GM21529 (cell line): ENCODE measurements around the gene TLE5.
"Not testable (repeated sequence)": the region's sequence is repeated elsewhere in the genome, so short reads cannot be mapped to it uniquely, and the experiment has no call there.

ENCODE experiments used
- ATAC-seq: cut with Tn5 transposase; IDR thresholded peaks from one replicate; pipeline ENCODE4 v1.9.1; 2021; ENCODE audit not compliant: unreplicated experiment

Gene TLE5

DNA sequence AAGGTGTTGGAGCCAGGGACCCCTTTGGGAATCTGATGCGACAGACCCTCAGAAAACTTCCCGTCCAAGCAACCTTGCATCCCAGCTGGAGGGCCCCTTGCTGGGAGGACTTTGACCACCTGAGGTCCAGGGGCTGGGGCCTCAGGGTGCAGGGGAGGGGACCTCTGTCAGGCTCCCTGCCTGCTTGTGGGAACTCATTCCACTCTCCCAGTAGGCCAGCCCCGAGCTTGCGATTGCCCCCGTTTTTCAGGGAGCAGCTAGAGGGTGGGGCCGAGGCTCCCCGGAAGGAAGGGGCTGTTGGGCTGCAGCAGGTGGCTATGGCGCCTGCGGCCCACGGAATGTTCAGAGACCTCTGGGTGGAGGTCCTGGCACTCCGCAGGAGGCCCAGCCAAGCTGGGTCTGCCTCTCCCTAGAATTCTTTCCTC is 34.6 kb upstream of the TLE5 start:
- no peak for ATAC-seq

GRCh38 chr19:3096267-3096901 is 34.1 kb upstream of the TLE5 start:
- ATAC-seq, result no peak

DNA sequence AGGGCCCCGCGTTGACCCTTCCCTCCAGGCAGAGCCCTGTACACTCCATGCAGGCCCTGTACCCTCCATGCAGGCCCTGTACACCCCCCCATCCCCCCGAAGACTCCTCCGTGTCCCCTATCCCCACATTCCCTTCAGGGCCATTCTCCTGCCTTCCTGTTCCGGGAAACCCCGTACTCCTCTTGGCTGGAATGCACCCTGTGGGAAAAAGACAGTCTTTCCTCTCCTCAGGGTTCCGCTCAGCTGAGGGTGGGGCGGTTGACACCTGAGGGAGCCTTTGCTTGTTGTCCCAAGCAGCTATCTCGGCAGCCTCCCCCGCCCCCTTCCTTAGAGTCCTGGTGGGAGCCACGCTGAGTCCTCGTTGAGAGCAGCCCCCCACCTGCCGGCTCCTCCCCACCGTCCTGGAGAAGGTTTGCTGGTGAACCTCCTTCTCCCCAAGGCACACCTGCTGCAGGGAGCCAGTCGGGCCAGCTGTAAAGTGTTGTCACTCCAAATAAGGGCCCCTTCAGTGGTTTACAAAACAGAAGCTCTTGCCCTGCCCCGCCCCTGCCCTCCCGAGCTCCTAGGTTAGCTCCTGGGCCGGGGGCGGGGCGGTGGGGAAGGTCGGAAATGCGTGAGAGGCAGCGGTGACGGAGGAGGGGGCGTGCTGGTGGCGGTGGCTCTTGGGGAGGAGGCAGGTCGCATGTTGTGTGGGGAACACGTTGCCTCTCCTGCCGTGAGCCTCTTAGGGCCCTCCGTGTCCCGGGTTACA is 33.3 kb upstream of the TLE5 start:
- ATAC-seq, result no peak

DNA sequence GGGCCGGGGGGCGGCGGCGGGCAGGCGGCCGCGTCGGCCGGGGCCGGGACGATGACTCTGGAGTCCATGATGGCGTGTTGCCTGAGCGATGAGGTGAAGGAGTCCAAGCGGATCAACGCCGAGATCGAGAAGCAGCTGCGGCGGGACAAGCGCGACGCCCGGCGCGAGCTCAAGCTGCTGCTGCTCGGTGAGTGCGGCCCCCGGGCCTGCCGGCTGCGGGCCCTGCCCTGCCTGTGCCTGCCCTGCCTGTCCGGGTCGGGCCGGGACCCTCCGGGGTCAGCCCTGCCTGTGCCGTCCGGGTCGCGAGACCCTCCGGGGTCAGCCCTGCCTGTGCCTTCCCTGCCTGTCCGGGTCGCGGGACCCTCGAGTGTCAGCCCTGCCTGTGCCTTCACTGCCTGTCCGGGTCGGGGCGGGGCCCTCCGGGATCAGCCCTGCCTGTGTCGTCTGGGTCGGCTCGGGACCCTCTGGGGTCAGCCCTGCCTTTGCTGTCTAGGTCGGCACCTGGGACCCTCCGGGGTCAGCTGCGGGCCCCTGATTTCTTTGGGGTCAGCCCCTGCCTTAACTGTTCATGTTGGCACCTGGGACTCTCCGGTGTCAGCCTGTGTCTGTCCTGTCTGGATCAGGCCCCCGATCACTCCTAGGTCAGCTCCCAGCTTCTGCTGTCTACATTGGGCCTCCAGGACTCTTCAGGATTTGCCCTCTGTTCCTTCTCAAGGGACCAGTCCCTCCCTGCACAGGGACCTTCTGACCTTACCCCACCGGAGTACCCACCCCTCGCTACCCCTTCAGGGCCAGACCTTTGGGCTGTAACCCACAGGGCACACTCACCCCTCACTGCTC is 32.5 kb upstream of the TLE5 start:
- no peak for ATAC-seq

DNA sequence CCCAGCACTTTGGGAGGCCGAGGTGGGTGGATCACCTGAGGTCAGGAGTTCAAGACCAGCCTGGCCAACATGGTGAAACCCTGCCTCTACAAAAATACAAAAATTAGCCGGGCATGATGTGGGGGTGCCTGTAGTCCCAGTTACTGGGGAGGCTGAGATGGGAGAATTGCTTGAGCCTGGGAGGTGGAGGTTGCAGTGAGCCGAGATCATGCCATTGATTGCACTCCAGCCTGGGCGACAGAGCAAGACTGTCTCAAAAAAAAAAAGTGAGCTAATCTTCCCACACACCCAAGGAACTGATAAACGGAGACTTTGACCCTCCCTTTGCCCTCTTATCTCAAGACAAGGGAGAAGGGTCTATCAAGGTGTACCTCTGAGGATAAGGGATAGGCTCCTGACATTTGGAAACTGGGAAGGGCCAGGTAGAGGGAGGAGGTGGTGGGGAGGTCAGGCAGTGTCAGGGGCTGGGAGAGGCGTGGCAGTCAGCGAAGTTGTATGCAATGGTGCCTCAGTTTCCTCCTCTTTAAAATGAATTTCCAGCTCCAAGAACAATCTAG is 27.1 kb upstream of the TLE5 start:
- not testable (repeated sequence) for ATAC-seq

GRCh38 chr19:3087769-3088168 is 25.5 kb upstream of the TLE5 start:
- ATAC-seq, result no peak

GRCh38 chr19:3084943-3085342 is 22.6 kb upstream of the TLE5 start:
- ATAC-seq, result no peak

DNA sequence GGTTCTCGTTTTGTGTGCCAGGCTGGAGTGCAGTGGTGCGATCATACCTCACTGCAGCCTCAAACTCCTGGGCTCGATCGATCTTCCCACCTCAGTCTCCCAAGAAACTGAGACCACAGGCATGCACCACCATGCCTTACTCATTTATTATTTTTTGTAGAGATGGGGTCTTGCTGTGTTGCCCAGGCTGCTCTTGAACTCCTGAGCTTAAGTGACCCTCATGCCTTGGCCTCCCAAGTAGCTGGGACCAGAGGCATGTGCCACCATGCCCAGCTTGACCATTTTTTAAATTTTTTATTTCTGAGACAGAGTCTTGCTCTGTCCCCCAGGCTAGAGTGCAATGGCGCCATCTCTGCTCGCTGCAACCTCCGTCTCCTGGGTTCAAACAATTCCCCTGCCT is 21.7 kb upstream of the TLE5 start:
- ATAC-seq, result no peak

- no peak for ATAC-seq
Measured at GRCh38 chr19:3082331-3082730, 20.0 kb upstream of the TLE5 start.

DNA sequence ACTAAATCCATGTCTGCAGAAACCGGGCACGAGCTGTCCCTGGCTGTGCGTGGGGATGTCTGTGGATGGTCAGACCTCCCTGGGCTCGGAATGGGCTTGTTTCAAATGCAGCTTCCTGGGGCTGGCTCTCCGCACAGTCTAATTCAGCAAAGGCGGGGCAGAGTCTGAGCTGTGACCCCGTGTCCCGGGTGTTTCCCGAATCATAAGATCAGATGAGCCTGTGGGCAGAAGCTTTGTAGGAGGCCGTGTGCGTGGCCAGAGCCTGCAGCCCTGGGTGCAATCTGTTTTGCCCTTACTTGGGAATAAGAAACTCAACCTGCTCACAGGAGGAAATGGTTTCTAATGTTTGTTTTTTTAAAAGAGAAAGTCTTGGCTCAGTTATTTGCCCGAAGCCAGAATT is 18.0 kb upstream of the TLE5 start:
- ATAC-seq, result no peak

DNA sequence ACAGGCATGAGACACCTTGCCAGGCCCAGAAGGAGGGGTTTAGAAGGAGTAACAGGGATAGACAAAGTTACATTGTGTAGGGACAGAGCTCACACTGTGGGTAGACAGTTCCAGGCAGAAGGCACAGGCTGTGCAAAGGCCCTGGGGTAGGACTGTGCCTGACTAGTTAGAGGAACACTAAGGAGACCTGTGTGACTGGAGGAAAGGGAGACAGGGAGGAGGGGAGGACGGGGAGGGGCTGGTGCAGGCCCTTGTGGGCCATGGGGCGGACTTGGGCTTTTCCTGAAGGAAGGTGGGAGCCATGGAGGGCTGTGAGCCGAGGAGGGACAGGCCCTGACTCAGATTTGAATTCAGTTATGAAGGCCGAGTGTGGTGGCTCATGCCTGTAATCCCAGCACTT is 17.3 kb upstream of the TLE5 start:
- no peak for ATAC-seq

DNA sequence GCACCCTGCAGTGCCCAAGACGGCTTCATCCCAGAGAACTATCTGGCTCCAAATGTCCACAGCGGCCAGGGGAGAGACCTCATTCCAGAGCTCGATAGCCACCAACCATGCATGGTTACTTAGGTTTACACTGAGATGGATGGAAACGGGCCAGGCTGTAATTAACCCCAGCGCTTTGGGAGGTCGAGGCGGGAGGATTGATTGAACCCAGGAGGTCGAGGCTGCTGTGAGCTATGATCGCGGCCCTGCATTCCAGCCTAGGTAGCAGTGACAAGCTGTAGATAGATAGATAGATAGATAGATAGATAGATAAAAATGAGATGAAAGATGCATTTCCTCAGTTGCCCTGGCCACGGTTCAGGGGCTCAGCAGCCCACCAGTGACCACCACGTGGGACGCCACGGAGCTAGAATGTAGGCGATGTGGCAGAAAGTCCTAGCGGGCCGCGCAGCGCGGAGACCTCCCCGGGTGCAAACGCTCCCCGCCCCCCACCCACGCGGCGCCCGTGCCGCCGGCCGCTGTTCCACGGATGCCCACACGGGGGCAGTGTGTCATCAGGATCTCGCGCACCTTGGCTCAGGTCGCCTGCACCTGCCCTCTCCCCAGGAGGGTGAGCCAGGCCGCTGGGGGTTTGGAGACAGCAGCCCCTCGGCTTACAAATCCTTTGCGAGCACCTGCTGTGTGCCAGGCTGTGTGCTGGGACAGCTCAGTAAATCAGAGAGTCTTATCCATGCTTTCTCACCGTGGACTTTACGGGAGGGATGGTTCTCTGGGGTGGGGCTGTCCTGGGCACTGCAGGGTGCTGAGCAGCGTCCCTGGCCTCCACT is 13.5 kb upstream of the TLE5 start:
- ATAC-seq, result no peak

DNA sequence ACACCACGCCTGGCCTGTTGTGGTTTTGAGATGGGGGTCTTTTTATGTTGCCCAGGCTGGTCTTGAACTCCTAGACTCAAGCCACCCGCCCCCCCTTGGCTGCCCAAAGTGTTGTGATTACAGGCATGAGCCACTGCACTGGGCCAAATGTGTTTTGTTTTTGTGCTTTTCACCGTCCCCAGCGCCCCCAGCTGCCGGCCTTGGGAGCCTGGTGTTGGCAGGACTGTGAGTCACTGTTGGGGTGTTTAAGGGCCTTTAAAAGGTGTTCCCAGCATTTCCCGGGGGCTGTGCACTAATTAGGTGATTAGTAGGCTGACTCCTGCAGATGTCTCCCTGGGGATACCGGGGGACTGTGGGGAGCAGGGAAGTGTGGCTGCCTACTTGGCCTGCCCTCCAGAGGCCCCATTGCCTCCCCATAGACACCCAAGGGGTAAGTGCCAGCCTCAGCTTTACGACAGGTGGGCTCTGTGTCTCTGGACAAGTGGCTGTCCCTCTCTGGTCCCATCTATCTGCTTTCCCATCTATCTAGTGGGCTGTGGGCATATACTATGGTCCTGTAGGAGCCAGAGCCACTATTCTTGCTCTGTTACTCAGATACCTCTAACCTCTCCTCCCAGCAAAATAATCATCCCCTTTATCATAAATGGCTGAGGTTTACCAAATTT is 11.8 kb upstream of the TLE5 start:
- no peak for ATAC-seq

DNA sequence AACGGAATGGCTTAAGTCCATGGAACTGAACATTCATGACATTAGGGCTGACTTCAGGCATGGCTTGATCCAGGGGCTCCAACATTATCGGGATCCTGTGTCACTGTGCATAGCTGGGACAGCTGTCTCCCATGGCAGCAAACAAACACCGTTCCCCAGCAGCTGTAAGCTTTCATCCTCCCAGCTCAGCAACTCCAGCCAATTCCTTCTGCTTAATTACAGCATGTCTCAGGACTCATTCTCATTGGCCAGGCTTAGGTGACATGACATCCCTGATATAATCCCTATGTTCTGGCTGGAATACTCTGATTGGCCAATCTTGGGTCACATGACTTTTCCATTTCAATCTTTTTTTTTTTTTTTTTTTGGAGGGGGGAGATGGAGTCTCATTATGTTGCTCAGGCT is 10.9 kb upstream of the TLE5 start:
- ATAC-seq, result no peak

- no peak for ATAC-seq
Measured at GRCh38 chr19:3071768-3072167, 9.5 kb upstream of the TLE5 start.

DNA sequence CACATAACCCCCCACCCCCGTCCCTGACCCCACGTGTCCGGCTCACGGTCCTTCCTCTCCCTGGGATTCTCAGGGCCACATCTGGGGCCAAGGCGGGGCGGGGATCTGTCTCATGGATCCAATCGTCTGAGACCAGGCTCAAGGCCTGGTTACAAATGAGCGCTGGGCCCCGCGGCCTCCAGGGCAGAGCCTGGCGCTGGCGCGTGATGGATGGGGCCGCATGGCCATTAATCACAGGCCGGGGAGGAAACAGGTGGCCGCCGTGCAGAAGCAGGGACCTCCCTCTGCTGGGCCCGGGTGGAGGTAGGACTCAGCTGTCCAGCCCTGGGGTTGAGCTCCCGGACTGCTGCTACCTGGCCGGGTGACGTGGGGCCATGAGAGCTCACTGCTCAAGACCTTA is 5.8 kb upstream of the TLE5 start:
- ATAC-seq, result no peak

GRCh38 chr19:3067563-3067962 is 5.3 kb upstream of the TLE5 start:
- ATAC-seq, result no peak

DNA sequence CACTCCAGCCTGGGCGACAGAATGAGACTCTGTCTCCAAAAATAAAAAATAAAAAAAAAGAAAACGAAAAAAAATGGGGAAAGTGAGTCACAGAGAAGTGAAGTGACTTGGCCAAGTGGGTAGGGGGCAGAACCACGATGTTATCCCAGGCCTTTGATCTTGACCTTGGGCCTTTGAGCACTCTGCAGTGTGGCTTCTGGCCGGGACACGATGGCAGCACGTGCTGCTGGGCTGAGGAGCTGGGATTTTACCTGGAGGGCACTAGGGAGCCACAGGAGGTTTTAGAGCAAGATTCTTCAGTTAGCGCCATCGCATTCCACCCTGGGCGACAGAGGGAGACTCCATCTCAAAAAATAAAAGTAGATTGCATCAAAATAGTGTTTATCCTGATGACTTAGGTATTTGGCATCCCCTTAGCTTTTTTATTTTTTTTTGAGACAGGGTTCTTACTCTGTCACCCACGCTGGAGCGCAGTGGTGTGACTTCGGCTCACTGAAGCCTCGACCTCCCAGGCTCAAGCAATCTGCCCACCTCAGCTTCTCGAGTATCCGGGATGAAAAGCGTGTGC is 4.3 kb upstream of the TLE5 start:
- ATAC-seq, result no peak

- no peak for ATAC-seq
Measured at GRCh38 chr19:3065675-3066357, 3.5 kb upstream of the TLE5 start.

DNA sequence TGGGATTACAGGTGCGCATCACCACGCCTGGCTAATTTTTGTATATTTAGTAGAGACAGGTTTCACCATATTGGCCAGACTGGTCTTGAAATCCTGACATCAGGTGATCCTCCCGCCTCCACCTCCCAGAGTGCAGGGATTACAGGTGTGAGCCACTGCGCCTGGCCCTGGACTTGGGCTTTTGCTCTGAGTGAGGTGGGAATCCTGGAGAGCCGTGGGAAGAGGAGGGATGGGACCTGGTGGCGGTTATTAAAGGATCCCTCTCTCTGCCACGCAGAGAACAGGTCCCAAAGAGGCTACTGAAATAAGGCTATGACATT is 1.7 kb upstream of the TLE5 start:
- no peak for ATAC-seq
